Body of pancreas (tissue), 4 donors: ENCODE results near the gene E2F1. TPM values are rescaled to one million over a fixed set of nuclear protein-coding genes. Genes with fewer than 3 reads are reported as not detected.
A peak's percentile ranks its signal among the peaks of the same experiment; 100 is the strongest.

ENCODE experiments used
- ATAC-seq: fragments of 150-250 bp; one replicate; pipeline ENCODE4 v1.9.1; 2016
- DNase-seq, 4 donors: peaks; one replicate each; pipeline ENCODE4 v3.0.0-alpha.2; 2019
- H3K27ac ChIP-seq, 4 donors: fragments of 200-600 bp; sonication (generic); 1 replicate in 3 of 4; 2 replicates in 1 of 4; pipeline versions ENCODE4 v1.5.1 to v1.6.1; 2016 to 2019; ENCODE audit warnings: mild to moderate bottlenecking in 1 of 4, mixed read lengths in 1 of 4, moderate library complexity in 1 of 4
- H3K27me3 ChIP-seq, 2 donors: fragments of 200-600 bp; sonication (generic); one replicate each; pipeline ENCODE4 v1.6.0; 2016; ENCODE audit warnings: mild to moderate bottlenecking in 1 of 2
- H3K36me3 ChIP-seq, 2 donors: fragments of 200-600 bp; sonication (generic); replicated peaks in 1 of 2; 2 replicates each; pipeline ENCODE4 v1.5.1; 2016; ENCODE audit warnings: low read depth in 2 of 2; ENCODE audit not compliant: insufficient read depth in 1 of 2
- H3K4me1 ChIP-seq: fragments of 200-600 bp; sonication (generic); one replicate; pipeline ENCODE4 v1.6.0; 2016
- H3K4me3 ChIP-seq, 2 donors: fragments of 200-600 bp; sonication (generic); 1 replicate in 1 of 2; 2 replicates in 1 of 2; pipeline ENCODE4 v1.5.1; 2016 to 2019
- H3K9me3 ChIP-seq, 3 donors: fragments of 200-600 bp; sonication (generic); 1 replicate in 2 of 3; 2 replicates in 1 of 3; pipeline ENCODE4 v1.5.1; 2016
- POLR2A ChIP-seq, 3 donors: fragments of 450-650 bp; IDR thresholded peaks; one replicate each; pipeline ENCODE4 v1.6.1; 2016; ENCODE audit warnings: antibody characterized with exemption in 3 of 3, mild to moderate bottlenecking in 2 of 3
- WGBS, 2 donors: methylation state at CpG; one replicate each; pipeline ENCODE4 v1.1.5; 2017; 5-methylcytosine and 5-hydroxymethylcytosine counted together
- intact Hi-C: fragments of 100-400 bp; cut with DNase I; formaldehyde crosslinking; loops from one replicate; pipeline ENCODE4 v1.15.1; 2023
- total RNA-seq, 2 donors: library from RNA; depleted of rRNA; stranded (reverse); fragments of >200 nt; gene quantifications; one replicate each; pipeline ENCODE4 v1.1.0, GENCODE V29; 2016
- TF ChIP-seq, protein P1 (sequence below), 7 experiments: fragments of 450-650 bp in 4 of 7; fragments of 200-600 bp in 3 of 7; sonication (generic) in 3 of 7; IDR thresholded peaks; one replicate each; pipeline ENCODE4 v1.5.1; 2016 to 2019; ENCODE audit warnings: antibody characterized with exemption in 7 of 7

E2F1 gene
- total RNA-seq, 2 donors from 2014 or later, result 0.66 TPM; not detected in 1

DNA sequence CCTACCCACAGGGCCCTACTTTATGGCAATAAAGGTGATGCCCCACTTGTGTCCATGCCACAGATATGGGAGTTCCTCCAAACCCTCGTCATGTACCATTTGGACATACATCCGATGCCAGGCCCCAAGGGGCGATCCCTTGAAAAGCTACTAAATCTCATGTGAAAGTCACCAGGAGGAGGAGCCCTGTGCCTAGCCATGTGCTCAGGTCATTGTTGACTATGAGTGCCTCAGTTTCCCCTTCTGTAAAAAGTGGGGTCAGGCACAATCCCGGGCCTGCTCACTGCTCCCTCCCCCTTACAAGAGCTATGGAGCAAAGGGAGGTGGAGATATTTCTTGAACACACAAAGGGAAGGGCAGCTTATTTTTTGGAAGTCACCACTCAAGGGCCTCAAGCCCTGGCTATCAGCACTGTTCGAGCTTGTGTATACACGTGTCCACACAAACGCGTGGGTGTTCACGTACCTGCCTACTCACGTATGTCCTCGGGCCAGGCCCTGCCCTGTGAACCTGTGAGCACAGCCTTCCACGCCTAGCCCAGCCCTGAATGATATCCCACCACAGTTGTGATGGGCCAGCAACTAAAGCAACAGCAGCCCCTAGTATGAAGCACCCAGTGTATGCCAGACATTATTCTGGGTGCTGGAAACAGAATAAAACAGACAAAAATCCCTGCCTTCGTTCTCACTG lies 17.6 kb downstream of the E2F1 start:
- no peak for DNase-seq
- no peaks in the 10 kb centered on the region for H3K27me3 ChIP-seq
- TF ChIP-seq, protein P1, sequence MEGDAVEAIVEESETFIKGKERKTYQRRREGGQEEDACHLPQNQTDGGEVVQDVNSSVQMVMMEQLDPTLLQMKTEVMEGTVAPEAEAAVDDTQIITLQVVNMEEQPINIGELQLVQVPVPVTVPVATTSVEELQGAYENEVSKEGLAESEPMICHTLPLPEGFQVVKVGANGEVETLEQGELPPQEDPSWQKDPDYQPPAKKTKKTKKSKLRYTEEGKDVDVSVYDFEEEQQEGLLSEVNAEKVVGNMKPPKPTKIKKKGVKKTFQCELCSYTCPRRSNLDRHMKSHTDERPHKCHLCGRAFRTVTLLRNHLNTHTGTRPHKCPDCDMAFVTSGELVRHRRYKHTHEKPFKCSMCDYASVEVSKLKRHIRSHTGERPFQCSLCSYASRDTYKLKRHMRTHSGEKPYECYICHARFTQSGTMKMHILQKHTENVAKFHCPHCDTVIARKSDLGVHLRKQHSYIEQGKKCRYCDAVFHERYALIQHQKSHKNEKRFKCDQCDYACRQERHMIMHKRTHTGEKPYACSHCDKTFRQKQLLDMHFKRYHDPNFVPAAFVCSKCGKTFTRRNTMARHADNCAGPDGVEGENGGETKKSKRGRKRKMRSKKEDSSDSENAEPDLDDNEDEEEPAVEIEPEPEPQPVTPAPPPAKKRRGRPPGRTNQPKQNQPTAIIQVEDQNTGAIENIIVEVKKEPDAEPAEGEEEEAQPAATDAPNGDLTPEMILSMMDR (IDR thresholded peaks at IDR 0.05), result no peak
- H3K36me3 ChIP-seq, result peaks cover 0 to 3% of the 10 kb centered on the region in 2 donors
- H3K4me3 ChIP-seq, result no peak overlapping the region
- no peaks in the 10 kb centered on the region for H3K9me3 ChIP-seq
- H3K4me1 ChIP-seq, result peaks cover 55% of the 10 kb centered on the region
- ATAC-seq, result no peak
- intact Hi-C loops, result no loop called here
- H3K27ac ChIP-seq, result peak overlapping the region in 2 of 4 donors; percentile 89 to 93
- WGBS, 2 donors, result 71 to 84% methylated on average over 5 to 13 of the region's 13 CpGs

DNA sequence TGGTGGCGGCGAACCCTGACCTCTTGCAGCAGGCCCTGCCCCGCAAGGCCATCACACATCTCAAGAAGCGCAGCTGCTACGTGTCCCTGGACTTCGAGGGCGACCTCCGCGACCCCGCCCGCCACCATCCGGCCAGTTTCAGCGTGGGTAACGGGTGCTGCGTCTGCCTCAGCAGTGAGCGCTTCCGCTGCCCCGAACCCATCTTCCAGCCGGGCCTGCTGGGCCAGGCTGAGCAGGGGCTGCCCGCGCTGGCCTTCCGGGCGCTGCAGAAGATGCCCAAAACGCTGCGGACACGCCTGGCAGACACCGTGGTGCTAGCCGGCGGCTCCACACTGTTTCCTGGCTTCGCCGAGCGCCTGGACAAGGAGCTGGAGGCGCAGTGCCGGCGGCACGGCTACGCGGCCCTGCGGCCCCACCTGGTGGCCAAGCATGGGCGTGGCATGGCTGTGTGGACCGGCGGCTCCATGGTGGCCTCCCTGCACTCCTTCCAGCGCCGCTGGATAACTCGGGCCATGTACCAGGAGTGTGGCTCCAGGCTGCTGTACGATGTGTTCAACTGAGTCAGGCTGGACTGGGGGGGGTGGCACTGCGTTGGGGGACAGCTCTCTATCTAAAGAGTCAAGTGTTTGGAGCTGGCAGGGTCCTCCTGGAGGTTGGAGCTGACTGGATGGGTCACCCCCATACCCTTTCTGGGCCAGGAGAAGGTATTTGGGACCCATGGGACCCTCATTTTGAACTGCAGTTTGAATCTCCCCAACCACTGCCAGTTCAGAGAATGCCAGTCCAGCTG lies 18.3 kb downstream of the E2F1 start:
- ATAC-seq, result peak; percentile 58
- H3K27me3 ChIP-seq, result no peaks in the 10 kb centered on the region
- no peaks in the 10 kb centered on the region for H3K9me3 ChIP-seq
- peaks cover 52% of the 10 kb centered on the region for H3K4me1 ChIP-seq
- intact Hi-C loops, result no loop called here
- peak overlapping the region; percentile 87 to 93 (median 90) for H3K27ac ChIP-seq
- DNase-seq, result peak; percentile 83 to 89 (median 86)
- peak overlapping the region in 1 of 2 donors; percentile 48 for H3K4me3 ChIP-seq
- TF ChIP-seq, protein P1 (IDR thresholded peaks at IDR 0.05), result peak; percentile 89 to 98 (median 92)
- TF ChIP-seq POLR2A (IDR thresholded peaks at IDR 0.05), result peak in 1 of 3 donors; percentile 18
- WGBS, 2 donors, result 0 to 9% methylated on average over 3 to 46 of the region's 47 CpGs
- peaks cover 0 to 3% of the 10 kb centered on the region in 2 donors for H3K36me3 ChIP-seq

DNA sequence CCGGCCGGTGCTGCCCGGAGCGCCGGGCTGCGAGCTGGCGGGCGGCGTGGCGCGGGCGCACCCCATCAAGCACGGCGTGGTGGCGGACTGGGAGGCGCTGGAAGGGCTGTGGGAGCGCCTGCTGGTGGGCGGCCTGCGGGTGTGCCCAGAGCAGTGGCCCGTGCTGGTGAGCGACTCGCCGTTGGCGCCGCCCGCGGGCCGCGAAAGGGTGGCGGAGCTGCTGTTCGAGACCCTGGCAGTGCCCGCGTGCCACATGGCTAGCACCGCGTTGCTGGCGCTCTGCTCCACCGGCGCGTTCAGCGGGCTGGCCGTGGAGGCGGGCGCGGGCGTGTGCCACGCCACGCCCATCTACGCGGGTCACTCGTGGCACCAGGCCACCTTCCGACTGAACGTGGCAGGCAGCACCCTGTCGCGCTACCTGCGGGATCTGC lies 18.9 kb downstream of the E2F1 start:
- ATAC-seq (peak; percentile 23), DNase-seq (peak; percentile 71 to 84 (median 76))
- intact Hi-C loops, result no loop called here
- Histone ChIP-seq H3K27ac (peak overlapping the region; percentile 87 to 93 (median 90)), H3K9me3 (no peaks in the 10 kb centered on the region), H3K4me3 (peak overlapping the region; percentile 45 to 48), H3K27me3 (no peaks in the 10 kb centered on the region), H3K4me1 (peaks cover 50% of the 10 kb centered on the region), H3K36me3 (peaks cover 0 to 3% of the 10 kb centered on the region in 2 donors)
- 15% methylated on average over 54 of the region's 55 CpGs; no CpG with 5 or more reads in 1 of the 2 donors for WGBS, 2 donors
- TF ChIP-seq, protein P1 (IDR thresholded peaks at IDR 0.05), result no peak
- no peak for TF ChIP-seq POLR2A (IDR thresholded peaks at IDR 0.05)

DNA sequence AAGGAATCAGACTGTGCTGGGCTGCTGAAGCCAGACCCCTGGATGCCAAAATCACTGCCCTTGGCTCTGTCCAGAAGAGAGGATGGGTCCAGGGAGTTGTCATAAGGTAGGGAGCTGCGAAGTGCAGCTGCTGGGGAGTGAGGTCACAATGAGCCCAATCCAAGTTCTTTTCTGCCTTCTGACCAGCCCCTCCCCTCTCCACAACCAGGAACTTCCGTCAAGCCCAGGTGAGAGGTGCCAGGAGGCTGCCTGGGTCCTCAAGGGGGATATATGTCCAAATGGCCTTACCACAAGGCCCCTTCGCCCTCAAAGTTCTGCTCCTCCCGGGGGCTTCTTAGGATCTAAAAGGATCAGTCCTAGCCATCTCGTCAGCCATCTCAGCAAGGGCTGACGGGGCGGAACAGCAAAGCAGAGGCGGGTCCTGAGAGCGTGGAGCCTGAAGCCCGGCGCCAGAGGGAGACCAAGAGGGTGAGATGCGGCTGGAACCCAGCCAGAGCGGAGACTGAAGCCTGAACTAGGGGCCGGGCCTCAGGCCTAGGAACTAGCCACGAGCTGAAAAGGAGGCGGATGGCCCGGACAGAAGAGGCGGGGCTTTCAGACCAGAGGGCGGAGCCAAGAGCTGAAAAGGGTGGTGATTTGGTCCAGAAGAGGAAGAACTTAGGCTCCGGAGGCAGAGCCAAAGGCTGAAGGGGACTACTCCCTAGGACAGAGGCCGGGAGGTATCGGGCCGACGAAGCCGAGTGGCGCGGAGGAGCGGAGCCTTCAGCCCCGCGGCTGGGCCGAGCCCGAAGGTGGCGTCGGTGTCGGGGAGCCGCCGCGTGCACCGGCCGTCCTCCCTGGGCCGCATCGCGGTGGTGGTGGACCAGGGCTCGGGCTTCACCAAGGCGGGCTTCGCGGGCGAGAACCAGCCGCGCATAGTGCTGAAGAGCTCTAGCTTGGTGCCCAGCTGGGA lies 19.6 kb downstream of the E2F1 start, which contains the start of gene ACTL10:
Gene ACTL10, plus strand, starts transcription at position 651 of the 952 bp plus-strand sequence. CDS start 555 bp downstream, outside the sequence.
- peak within 1 kb of the TSS; percentile 87 to 93 (median 90) for H3K27ac ChIP-seq

More for the DNA sequence above, 19.6 kb downstream of the E2F1 start, which contains the start of gene ACTL10:
- Histone ChIP-seq H3K27me3 (no peaks in the 10 kb centered on the region), H3K4me1 (peaks cover 50% of the 10 kb centered on the region), H3K9me3 (no peaks in the 10 kb centered on the region), H3K4me3 (peak within 1 kb of the TSS; percentile 45 to 48), H3K36me3 (peaks cover 0 to 3% of the 10 kb centered on the region in 2 donors)
- TF ChIP-seq, protein P1 (IDR thresholded peaks at IDR 0.05), result peak in 6 of 7 experiments; percentile 11 to 59 (median 50)
- TF ChIP-seq POLR2A (IDR thresholded peaks at IDR 0.05), result peak; percentile 75 to 94 (median 88)
- WGBS, 2 donors, result 2 to 12% methylated on average over 22 to 49 of the region's 50 CpGs
- peak; percentile 81 for ATAC-seq
- peak; percentile 98 to 100 (median 99) for DNase-seq
- intact Hi-C loops, result no loop called here
